ENCODE data around the gene SRPK2. TPM values are rescaled to one million over a fixed set of nuclear protein-coding genes. Genes with fewer than 3 reads are reported as not detected.
"Not testable (repeated sequence)": the region's sequence is repeated elsewhere in the genome, so short reads cannot be mapped to it uniquely, and the experiment has no call there.

The SRPK2 gene
- total RNA-seq, 4 donors from 2014 or later: 41.0 to 87.1 (median 67.1) TPM

- TF ChIP-seq CTCF (IDR thresholded peaks at IDR 0.05) (no peak), POLR2A (IDR thresholded peaks at IDR 0.05) (no peak)
- 76 to 78% methylated on average over 1 of the region's 1 CpG for WGBS, 2 donors
- intact Hi-C loops (cut with DNase I; ENCODE audit: low total_unique reads): no loop called here
- H3K4me3 ChIP-seq (ENCODE audit: low read depth, poor library complexity, severe bottlenecking): no peak overlapping the region
- DNase-seq (ENCODE audit: low spot score in 2 of 2): no peak
These were observed 124.0 kb downstream of the SRPK2 start for GRCh38 chr7:105264707-105265106.

- DNase-seq (ENCODE audit: low spot score in 2 of 2): no peak
- no peak for TF ChIP-seq CTCF (IDR thresholded peaks at IDR 0.05)
- TF ChIP-seq POLR2A (IDR thresholded peaks at IDR 0.05): no peak
- WGBS, 2 donors: 47 to 59% methylated on average over 2 of the region's 2 CpGs
- intact Hi-C loops (cut with DNase I; ENCODE audit: low total_unique reads): no loop called here
- no peak overlapping the region for H3K4me3 ChIP-seq (ENCODE audit: low read depth, poor library complexity, severe bottlenecking)
These were observed 127.0 kb downstream of the SRPK2 start for GRCh38 chr7:105261689-105262088.

- H3K4me3 ChIP-seq (ENCODE audit: low read depth, poor library complexity, severe bottlenecking); DNase-seq (ENCODE audit: low spot score in 2 of 2); intact Hi-C loops (cut with DNase I; ENCODE audit: low total_unique reads): not testable (repeated sequence)
- 100% methylated on average over 2 of the region's 2 CpGs for WGBS, 2 donors
These were observed 128.4 kb downstream of the SRPK2 start for GRCh38 chr7:105260201-105260871.

- intact Hi-C loops (cut with DNase I; ENCODE audit: low total_unique reads); DNase-seq (ENCODE audit: low spot score in 2 of 2); H3K4me3 ChIP-seq (ENCODE audit: low read depth, poor library complexity, severe bottlenecking): not testable (repeated sequence)
These were observed 129.8 kb downstream of the SRPK2 start for GRCh38 chr7:105258919-105259318.

- 0 to 11% methylated on average over 1 of the region's 1 CpG for WGBS, 2 donors
- intact Hi-C loops (cut with DNase I; ENCODE audit: low total_unique reads): no loop called here
- no peak overlapping the region for H3K4me3 ChIP-seq (ENCODE audit: low read depth, poor library complexity, severe bottlenecking)
- DNase-seq (ENCODE audit: low spot score in 2 of 2): no peak
- no peak for TF ChIP-seq POLR2A (IDR thresholded peaks at IDR 0.05)
- no peak for TF ChIP-seq CTCF (IDR thresholded peaks at IDR 0.05)
These were observed 131.4 kb downstream of the SRPK2 start for GRCh38 chr7:105257338-105257737.

GRCh38 chr7:105256761-105257231, 131.9 kb downstream of the SRPK2 start:
- no peak for DNase-seq (ENCODE audit: low spot score in 2 of 2)
- H3K4me3 ChIP-seq (ENCODE audit: low read depth, poor library complexity, severe bottlenecking): no peak overlapping the region
- intact Hi-C loops (cut with DNase I; ENCODE audit: low total_unique reads): no loop called here
- 40 to 43% methylated on average over 2 of the region's 2 CpGs for WGBS, 2 donors
- no peak for TF ChIP-seq POLR2A (IDR thresholded peaks at IDR 0.05)
- no peak for TF ChIP-seq CTCF (IDR thresholded peaks at IDR 0.05)

- DNase-seq (ENCODE audit: low spot score in 2 of 2): no peak
- 87 to 92% methylated on average over 3 of the region's 3 CpGs for WGBS, 2 donors
These were observed 138.0 kb downstream of the SRPK2 start for GRCh38 chr7:105250706-105251105.

More at GRCh38 chr7:105250706-105251105, 138.0 kb downstream of the SRPK2 start:
- TF ChIP-seq POLR2A (IDR thresholded peaks at IDR 0.05): no peak
- no peak for TF ChIP-seq CTCF (IDR thresholded peaks at IDR 0.05)
- no peak overlapping the region for H3K4me3 ChIP-seq (ENCODE audit: low read depth, poor library complexity, severe bottlenecking)
- intact Hi-C loops (cut with DNase I; ENCODE audit: low total_unique reads): no loop called here
